HL-60/S4 treated with phorbol 12-myristate 13-acetate at 8.2 ng/mL for 4 days and 3 days (cell line): ENCODE results near the gene FAM193A.
"Not testable (repeated sequence)": the region's sequence is repeated elsewhere in the genome, so short reads cannot be mapped to it uniquely, and the experiment has no call there.

Source experiments
- in situ Hi-C: fragments of 300-500 bp; cut with MboI; formaldehyde crosslinking; loops from 2 replicates; pipeline ENCODE4 v1.15.0; 2022; ENCODE audit warnings: low sequenced_read_pairs

Gene FAM193A

DNA sequence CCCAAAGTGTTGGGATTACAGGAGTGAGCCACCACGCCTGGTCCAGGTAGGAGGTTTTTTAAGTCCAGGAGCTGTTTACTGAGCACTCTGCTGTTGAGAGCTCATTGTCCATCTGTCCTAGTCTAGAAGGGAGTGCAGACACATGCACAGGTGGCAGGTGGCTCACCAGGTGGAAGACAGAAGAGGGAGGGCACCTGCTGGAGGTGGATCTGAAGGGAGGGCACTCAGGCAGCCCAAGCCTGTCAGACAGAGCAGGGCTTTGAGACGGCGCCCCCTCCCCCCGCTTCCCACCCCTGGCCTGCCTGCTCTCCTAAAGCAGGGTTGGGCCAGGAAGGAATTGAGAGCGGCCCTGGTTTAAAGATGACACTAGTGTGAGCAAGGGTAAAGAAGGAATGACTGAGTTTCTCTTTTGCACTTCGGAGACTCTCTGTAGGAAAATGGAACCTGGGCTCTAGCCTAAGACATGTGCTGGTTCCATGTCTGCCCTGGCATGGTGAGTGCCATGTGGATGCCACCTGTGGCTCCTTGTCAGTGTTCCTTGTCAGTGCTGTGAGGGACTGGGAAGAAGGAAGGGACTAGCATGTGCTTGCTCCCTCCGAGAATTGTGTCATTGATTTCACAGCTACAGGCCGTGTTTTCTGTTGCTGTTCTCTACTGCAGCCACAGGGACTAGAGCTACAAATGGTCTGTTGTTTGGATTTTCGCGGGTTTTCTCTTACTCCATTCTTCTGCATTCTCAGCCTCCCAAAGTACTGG lies 111.1 kb downstream of the FAM193A start:
- in situ Hi-C loops, result no loop called here

DNA sequence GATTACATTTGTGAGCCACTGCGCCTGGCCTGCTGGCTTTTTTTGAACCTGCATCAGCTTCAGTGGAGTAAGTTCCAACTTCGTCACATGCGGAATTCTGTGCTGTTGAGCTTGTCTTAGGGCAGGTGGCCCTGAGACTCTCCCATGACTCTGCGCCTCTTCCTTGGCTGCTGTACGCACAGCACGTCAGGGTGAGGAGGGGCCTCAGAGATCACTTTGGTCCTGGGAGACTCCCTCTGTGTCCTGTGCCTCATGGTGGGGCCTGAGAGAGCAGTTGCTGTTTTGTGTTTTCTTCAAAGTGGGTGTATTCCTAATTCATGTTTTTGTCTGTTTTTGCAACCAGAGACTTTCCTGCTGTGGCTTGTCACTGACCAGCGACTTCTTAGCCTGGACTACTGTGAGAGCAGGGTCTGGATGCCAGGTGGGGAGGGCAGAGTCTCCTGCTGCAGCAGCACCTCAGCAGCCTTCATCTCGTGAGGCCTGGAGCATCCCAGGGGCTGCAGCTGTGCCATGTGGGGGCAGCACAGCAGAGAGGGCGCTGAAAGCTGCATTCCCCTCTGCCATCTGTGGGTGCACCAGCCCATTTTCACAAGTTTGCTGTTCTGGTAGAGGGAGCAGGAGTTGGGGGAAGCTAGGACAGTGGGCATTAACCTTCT lies 111.8 kb downstream of the FAM193A start:
- in situ Hi-C loops, result no loop called here

DNA sequence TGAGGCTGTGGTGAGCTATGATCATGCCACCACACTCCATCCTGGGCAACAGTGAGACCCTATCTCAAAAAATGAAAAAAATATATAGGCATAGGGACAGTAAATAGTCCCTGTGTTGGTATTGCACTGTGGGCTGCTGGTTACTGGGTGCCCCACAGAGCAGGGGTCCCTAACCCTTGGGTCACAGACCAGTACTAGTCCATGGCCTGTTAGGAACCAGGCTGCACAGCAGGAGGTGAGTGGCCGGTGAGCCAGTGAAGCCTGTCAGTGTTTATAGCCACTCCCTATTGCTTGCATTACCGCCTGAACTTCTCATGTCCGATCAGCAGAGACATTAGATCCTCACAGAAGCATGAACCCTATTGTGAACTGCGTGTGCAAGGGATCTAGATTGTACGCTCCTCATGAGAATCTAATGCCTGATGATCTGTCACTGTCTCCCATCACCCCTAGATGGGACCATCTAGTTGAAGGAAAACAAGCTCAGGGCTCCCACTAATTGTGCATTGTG lies 113.2 kb downstream of the FAM193A start:
- in situ Hi-C loops, result no loop called here

DNA sequence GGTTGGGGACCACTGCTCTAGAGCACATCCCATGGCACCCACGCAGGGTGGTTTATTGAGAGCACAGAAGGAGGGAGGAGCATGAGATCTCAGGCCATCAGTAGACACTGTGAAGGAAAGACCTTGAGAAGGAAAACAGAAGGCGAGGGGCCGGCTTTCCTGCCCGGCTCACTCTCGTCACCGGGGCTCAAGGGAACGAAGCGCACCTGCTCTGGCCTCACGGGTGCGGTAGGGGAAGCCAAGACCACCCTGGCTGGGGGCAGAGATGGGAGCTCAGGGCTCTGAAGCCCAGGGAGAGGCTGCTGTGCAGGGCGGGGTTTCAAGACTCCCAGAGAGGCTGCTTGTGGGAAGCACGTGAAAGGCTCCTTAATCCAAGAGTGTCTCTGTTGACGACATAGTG lies 113.8 kb downstream of the FAM193A start:
- in situ Hi-C loops, result no loop called here

DNA sequence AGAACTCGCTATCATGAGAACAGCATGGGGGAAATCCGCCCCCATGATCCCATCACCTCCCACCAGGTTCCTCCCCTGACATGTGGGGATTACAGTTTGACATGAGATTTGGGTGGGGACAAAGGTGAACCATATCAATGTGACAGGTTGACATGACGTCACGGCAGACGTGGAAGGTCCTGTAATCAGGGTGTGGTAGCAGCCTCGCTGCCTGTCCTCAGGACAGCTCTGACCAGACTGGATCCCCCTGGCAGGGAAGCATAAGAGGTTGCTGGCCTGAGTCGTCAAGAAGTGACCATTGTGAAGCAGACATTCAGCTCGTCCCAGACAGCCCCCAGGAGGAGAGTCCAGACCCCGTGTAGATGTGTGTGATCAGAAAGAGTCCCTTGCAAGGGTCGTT lies 115.1 kb downstream of the FAM193A start:
- in situ Hi-C loops, result no loop called here

DNA sequence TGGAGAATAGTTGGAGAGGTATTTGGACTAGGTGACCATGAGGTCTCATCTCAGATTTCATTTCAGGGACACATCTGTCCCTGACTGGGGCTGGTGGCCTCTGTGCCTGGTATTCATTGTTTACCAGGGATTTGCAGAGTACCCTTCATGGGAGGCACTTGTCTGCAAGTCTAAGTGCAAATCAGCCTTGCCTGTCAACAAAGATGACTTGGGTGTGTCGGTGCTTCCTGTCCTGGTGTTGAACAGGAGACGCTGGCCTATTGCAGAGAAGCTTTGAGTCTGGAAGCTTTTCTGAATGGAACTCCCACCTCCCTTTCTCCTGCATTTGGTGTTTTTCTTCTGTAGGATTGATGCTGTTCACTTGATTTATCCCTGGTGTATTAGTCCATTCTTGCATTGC lies 115.6 kb downstream of the FAM193A start:
- in situ Hi-C loops, result no loop called here

DNA sequence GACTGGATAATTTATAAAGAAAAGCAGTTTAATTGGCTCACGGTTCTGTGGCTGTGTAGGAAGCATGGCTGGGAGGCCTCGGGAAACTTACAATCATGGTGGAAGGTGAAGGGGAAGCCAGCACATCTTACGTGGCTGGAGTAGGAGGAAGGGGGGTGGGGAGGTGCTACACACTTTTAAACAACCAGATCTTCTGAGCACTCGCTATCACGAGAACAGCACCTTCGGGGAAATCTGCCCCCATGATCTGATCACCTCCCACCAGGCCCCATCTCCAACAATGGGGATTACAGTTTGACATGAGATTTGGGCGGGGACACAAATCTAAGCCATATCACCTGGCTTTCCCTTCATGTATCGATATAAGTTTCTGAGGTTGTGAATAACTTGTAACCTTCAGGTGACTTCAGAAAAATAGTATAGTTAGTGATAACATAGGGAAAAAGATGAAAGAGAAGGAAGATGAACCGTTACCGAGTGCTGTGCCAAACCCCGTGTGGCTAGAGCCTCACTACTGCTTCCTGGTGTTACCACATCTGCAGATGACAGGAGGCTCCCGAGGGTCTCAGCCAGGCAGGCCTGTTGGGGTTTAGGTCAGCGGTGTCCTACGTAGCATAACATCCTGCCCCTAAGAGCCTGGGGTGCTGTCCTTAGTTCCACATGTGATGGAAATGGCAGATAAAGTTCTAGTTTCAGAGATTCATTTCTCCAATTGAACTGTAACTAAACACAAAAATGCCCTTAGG lies 116.1 kb downstream of the FAM193A start:
- in situ Hi-C loops, result no loop called here

DNA sequence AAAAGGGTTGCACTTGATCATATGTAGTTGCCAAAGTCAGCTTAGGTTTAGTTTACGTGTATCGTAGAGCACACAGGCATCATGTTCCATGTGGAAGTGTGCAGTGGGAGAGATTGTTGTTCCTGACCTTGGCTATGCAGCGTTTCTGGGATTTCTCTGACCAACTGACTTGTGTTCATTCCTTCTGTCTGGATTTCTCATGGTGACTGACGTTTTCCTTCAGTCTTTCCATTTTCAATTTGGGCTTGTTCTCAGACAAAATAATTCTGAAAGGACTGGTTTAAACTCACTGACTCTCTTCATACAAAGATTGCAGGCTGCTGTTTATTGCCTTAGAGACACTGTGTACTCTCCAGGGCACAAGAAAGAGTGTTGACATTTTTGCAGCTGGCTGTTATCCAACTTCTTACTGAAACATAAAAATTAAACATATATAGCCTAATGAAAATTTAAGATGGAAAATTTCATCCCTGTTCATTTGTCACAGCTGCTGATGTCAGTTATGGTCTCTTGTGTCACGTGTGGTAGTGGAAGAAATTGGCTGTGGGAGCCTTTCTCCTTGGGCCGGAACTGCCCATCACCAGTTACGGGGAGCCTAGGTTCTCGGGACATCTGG lies 124.3 kb downstream of the FAM193A start:
- in situ Hi-C loops, result no loop called here

DNA sequence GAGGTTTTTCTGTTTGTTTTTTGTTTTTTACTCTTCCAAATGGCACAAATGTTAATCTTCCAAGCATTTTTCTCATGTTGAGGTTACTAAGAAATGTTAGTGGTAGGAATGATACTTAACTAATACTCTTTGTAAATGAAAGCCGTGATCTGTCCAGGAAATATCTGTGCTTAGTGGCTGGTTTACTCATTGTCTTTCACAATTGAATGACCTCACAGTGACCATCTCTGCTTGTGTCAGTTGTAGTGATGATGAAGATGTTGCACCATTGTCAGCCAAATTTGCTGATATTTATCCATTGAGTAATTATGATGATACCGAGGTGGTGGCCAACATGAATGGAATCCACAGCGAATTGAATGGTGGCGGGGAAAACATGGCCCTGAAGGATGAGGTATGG lies 126.2 kb downstream of the FAM193A start:
- in situ Hi-C loops, result no loop called here

DNA sequence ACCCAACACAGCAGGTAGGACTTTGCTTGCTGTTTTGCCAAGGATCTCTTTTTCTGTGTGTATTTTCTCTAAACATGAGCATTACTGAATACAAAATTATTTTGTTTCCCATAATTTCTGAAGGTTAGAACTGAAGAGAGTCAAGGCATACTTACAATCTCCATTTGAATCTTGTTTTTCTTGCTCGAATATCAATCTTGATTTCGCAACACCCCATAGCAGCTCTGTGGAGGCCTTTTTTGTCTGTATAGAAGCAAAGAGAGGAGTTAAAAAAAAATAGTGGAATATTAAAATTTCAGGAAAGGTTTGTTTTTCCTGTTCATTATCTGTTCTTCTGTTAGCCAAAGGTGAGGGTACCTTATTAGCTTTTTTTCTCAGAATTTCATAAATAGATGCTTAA lies 126.8 kb downstream of the FAM193A start:
- in situ Hi-C loops, result no loop called here

DNA sequence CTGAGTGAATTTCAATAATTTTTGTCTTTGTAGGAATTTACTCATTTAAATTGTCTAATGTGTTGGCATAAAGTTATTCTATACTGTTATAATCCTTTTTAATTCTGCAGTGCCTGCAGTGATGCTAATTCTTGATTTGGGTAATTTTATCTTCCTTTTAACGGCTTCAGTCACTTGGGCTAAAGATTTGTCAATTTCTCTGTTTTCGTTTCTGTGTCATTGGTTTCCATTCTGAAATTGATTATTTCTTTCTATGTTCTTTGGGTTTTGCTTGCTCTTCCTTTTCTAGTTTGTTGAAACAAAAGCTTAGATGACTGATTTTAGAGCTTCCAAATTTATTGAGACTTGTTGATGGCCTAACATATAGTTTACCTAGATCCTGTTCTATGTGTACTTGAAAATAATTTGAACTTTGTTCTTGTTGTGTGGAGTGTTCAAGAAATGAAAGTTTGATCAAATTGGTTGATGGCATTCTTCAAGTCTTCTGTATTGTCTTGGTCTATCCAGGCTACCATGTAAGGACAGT lies 130.3 kb downstream of the FAM193A start:
- in situ Hi-C loops, result no loop called here

DNA sequence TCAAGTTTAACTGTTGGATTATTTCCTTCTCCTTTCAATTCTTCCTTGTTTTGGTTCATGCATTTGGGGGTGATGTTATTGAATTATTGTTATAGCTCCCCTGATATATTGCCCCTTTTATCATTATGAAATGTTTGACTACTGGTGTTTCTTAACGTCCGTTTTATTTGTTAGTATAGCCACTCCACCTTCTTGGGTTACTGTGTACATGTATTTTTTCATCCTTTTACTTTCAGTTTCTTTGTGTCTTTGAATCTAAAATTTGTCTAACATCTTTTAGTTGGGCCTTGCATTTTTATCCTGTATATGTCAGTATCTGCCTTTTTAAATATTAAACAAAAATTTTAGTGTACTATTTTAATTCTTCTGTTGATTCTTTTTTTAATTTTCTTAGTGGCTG lies 131.0 kb downstream of the FAM193A start:
- in situ Hi-C loops, result no loop called here

DNA sequence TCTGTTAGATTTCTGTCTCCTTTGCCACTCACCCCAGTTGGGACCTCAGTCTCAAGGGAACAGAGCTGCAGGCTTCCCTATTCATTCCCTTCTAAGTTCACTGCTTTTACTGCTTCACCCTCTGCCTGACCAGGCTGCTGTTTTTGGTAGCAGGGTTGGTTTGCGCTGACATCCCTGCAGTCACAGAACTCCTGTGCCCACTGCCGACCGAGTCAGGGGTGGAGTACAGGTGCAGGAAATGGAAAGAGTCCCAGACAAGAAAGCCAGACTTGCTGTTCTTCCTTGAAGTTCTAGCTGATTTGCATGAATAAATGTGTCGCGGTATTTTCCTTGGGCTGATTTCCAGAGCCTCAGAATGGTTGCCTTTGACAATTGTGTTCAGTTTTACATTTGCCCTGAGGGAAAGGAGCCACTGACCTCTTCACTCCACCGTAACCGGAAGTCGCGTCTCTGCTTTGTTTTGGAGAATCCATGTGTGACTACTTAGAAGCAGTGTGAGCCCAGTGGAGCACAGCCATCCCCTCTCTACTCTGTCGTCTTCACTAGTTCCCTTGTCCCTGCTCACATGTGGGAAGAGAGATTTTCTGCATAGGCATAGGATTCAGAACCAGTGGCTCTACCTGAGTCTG lies 134.9 kb downstream of the FAM193A start:
- in situ Hi-C loops, result no loop called here

DNA sequence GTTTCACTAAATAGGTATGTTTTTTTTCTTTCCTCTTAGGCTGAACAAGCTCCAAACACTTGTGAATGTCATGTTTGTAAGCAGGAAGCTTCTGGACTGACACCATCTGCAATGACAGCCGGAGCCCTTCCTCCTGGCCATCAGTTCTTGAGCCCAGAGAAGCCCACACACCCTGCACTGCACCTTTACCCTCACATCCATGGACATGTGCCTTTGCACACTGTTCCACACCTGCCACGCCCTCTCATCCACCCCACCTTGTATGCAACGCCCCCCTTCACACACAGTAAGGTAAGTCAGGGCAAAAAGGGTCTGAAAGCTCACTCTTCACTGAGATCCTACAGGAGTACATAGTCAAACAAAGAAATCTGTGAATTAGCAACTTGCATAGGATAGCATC lies 135.6 kb downstream of the FAM193A start:
- in situ Hi-C loops, result no loop called here

DNA sequence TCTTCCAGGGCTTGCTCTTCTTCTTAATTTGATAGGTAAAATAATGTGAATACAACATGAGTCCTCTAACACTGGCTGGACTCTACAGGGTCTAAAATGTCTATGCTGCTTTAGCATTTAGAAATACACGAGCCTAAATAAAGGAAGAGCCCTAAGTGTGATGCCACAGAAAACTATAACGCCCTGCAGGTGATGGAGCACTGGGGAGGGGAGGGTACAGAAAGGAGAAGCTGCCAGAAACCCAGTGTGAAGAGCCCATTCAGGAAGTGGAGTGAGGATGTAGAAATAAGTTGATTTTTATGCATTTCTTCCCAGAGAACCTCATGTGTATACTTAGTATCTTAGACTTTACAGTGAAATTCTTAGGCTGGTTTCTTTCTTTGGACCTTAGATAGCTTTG lies 136.3 kb downstream of the FAM193A start:
- in situ Hi-C loops, result no loop called here

DNA sequence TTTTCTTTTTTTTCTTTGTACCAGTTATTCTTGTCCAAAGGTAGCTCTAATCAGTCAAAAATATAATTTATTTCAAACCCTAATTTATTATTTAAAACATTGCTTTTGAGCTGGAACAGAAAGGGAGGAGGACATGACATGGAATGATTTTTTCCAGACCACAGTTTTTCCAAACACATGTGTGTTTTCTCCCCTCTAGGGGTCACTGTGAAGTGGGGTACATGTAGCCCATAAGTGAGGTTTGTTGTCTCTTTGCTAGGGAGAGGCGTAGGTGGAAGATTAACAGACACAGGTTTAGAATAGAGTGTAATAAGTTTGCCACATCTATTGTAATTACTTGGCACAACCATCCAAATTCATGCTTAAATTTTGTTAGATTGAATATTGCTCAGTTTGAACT lies 136.7 kb downstream of the FAM193A start:
- in situ Hi-C loops, result no loop called here

DNA sequence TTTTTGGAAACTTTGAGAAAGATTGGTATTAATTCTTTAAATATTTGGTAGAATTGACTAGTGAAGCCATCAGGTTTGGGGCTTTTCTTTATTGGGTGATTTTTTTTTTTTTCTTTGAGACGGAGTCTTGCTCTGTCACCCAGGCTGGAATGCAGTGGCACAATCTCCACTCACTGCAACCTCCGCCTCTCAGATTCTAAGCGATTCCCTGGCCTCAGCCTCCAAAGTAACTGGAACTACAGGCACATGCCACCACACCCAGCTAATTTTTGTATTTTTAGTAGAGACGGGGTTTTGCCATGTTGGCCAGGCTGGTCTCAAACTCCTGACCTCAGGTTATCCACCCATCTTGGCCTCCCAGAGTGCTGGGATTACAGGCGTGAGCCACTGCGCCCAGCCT lies 143.3 kb downstream of the FAM193A start:
- in situ Hi-C loops, result not testable (repeated sequence)

DNA sequence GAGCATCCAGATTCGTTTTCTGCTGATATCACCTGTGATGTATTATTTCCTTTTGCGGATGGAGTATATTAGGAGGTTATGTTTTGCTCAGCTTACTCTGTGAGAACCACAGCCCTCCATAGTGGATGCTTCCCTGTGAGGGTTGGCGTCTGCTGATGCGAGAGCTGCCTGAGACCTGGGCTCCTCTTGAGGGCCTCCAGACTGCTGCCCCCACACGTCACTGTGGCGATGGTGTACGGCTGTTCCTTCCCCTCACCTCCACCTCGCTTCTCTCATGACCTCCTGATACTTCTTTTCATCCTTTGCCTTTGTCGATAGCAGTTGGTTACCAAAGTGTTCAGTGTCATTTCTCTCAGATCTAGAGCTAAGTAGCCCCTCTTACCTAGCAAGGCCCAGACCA lies 148.0 kb downstream of the FAM193A start:
- in situ Hi-C loops, result no loop called here

DNA sequence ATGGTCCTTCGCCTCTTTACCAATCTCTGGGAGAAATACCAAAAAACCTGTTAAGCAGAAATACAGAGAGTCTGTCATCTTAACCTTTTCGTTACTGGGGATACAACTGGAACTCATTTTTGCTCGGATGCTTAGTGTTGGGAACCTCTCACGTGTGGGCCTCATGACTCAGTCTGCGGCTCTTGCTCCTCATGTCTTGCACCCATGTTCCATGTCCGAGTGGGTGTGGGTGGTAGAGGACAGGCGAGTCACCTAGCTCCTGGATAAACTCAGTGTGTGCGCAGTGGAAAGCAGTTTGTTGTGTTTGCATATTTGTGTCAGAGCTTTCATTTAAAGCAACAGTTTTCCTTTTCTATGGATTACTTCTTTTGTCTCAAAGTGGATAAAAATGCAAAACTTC lies 149.1 kb downstream of the FAM193A start:
- in situ Hi-C loops, result no loop called here

DNA sequence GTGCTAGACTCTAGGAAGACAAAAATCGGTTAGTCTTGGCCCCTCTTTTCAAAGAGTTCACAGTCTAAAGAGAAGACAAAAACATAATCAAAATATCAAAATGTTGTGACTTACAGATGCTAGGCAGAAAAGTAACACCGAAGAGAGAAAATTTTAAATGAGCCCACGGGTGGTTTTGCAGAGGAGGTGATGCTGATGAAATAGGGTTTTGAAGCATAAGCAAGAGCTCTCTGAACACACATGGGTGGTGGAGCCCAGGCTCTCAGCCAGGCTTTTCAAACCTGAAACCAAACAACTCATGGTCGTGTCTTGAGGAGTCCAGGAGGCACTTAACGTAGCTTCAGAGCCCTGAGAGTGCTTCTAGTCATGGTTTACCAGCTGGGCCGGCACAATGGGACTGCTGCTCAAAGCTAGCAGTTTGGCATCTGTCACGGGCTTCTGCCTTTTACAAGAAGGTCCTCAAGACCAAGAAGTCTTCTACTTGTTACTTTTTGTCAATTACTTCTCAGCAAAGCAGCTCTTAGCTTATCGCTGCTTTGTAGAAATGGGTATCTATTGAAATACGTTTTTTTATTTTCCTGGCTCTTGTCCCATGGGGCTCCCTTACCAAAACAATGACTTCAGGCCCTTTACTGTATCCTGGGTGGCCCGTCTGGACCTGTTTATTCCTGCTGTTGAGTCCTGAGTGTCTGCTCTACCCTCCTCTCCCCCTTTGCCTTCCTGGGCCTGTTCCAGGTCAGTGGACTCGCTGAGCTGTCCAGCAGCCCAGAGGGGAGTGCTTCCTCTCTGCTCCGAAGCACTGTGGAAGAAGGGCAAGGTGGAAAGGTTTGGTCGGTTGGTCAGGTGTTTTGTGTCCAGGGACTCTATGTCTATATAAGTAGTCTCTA lies 150.2 kb downstream of the FAM193A start:
- in situ Hi-C loops, result no loop called here
